M059J (cell line): ENCODE measurements around the gene ENTHD1. TPM values are rescaled to one million over a fixed set of nuclear protein-coding genes. Genes with fewer than 3 reads are reported as not detected.

Experiments used
- DNase-seq: peaks from one replicate; pipeline ENCODE4 v3.0.0-alpha.2; 2012; ENCODE audit warnings: low read depth
- total RNA-seq: library from RNA; depleted of rRNA; stranded (reverse); fragments of >200 nt; shearing (Covaris generic); gene quantifications from 2 replicates; pipeline ENCODE4 v1.2.3, GENCODE V29; 2014

The ENTHD1 gene
- total RNA-seq, 1 experiment from 2014 or later = not detected

DNA sequence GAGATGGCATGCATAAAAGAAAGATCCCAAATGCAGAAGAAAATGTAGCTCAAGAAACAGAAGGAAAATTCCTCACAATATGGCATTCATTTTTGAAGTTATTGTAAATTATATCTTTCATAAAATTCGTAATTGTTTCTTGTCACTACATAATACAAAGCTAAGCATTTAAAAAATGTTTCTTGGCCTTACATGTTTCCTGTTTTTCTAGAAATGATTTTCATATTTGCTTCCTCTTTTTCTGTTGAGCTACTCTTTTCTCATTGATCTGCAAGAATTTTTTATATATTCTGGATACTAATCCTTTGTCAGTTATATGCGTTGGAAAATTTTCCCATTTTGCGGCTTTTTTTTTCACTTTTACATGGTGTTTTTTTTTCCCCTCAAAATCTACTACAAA is 48.0 kb downstream of the ENTHD1 start:
- DNase-seq = no peak

DNA sequence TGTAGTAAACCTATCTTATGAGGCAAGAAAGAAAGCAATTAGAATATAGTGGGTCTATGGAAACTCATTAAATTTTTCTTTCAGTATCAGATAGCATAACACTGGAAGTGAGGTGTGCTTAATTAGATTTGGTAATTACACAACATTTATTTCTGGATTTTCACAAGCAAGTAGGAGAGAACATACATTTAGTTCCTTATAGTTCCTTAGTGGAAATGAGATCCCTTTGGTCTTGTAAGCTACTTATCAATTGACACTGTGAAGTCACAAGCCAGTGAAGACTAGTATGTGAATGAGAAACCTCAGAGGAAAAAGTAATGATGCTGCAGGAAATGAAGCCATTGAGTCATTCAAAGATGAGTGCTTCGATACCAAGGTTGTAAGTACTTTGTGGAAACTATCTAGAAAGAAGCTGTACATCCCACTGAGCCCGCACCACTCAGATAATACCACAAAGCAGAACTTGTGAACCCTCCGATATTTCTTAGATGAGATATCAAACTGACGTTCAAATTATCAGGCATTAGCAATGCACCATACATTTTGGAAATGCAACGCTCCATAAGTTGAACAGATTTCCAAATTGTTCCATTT is 53.5 kb downstream of the ENTHD1 start:
- no peak for DNase-seq

DNA sequence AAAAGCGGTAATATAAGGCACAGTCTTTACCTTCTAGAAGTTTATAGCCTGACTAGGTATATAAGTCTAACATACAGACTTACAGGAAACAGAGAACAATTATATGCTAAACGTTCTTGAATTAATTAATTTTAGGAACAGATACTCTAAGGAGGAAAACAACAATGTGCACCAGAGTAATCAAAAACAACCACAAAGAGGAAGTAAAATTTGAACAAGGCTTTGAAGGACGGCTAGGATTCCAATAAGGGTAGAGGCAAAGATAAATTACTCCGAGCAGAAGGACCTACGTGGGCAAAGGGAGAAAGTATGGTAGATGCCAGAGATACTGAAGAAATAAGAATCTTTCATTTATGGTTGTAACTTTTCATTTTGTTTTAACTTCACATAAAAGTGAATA is 54.4 kb downstream of the ENTHD1 start:
- DNase-seq = no peak

DNA sequence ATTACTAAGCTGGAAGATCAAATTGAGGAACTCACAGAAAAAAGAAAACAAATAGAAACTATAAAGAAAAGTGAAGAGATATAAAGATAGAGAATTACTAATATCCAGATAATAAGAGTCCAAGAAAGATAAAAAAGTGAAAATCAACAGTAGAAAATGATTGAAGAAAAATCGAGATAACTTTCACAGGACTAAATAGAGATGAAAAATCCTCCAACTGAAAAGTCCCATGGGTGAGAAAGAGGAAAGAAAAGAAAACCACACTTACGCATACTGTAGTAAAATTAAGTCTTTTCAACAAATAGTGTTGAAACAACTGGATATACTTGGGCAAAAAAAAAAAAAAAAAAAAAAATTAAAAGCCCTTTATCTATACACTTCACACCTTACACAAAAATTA is 60.0 kb downstream of the ENTHD1 start:
- no peak for DNase-seq

DNA sequence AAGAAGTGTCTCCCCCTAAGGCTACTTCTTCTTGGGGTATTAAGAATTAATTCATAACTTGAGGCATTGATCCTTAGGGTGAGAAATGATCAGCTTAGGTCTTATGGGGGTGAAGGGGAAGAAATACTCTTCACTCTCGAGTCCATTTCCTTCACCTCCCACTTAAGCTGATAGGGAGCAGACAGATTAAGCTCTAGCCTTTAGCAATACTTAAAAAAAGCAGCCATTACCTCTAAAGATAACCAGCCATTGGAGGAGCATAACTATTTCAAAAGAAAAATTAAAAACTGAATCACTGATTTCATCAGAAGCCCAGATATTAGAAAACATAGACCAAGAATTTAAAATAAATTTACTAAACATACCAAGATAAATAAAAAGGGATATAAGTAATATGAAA is 60.5 kb downstream of the ENTHD1 start:
- DNase-seq = no peak

DNA sequence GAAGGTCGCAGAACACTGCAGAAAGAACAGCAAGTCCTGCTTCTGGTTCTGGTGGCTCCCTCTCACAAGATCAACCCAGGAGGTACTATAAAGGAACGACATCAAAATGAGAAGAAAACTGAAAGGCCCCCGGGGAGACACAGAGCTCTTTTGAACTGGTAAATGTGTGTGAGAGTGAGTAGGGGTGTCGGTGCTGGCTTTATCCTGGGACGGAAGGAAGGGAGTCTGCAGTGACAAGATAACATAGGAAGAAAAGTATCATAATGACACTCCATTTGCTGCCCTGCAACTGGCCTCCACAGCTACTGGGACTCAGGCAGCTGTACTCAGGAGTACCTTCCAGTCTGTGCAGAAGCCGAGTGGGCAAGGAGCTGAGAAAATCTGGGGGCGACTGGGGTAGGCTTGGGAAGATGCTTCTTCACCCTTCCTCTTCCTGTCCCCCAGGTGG is 60.9 kb downstream of the ENTHD1 start:
- DNase-seq = no peak

DNA sequence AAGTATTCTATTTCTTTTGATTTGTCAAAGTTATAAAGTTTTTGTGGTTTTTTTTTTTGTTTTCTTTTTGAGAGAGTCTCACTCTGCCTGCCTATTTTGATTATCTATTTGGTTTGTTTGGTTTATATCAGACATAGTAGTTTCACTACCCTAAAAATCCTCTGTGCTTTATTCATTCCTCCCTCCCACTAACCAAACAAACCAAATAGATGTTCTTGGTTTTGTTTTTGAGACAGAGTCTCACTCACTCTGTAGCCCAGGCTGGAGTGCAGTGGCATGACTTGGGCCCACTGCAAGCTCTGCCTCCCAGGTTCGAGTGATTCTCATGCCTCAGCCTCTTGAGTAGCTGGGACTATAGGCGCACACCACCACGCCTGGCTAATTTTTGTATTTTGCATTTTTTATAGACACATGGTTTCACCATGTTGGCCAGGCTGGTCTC is 67.9 kb downstream of the ENTHD1 start:
- DNase-seq = no peak

DNA sequence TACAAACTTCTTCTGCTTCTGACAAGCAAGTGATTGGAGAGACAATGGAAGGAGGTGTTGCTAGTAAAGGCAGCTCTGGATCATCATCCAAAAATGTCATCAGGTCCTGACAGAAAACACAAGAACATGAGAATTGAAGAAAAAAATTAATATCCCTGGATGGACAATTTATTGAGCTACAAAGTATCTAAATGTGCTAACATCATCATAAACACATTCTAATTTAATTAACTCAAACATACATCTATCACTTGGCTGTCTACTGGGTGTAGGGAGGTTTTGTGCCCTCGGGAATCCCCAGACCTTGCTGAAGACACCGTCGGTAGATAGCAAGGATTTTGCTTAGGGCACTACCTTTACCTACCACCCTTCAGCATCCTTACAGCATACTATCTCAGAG is 72.6 kb downstream of the ENTHD1 start:
- DNase-seq = no peak

DNA sequence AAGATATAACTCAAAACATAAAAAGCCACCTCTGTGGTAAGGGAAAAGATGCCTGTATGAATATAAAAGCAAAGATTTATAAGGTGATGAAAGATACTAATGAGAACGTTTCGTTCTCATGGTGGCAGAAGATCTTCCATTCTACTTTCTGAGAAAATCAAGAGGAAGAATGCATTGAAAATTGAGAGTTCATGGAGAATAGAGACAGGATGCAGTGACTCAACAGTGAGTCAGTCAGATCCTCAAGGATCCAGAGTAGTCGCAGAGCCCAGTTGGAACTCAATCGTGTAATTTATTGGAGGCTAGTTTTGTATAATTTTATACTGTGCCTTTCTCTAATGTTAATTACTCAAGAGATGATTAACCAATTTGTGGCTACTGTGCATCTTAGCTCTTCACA is 73.3 kb downstream of the ENTHD1 start:
- peak; percentile 79 for DNase-seq

DNA sequence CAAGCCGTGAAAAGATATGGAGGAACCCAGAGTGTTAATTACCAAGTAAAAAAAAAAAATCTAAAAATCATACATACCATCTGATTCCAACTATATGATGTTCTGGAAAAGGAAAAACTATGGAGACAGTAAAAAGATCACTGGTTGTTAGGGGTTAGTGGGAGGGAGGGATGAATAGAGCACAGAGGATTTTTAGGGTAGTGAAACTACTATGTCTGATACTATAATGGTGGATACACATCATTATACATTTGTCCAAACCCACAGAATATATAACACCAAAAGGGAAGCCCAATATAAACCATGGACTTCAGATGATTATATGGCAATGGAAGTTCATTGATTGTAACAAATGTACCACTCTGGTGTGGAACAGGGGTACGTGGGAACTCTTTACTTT is 74.1 kb downstream of the ENTHD1 start:
- DNase-seq = no peak

DNA sequence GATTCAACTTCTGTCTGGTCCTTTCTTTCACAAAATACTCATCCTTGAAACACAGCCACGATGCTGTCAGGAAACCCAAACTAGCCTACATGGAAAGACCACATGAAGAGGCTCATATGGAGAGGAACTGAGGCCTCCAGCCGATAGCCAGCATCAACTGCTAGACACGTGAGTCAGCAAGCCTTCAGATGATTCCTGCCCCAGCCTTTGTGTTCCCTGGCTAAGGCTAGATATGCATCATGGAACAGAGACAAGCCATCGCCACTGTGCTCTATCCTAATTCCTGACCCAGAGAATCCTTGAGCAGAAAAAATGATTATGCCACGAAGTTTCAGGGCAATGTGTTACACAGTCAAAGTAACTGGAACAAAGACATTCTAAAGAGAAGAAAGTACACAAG is 75.5 kb downstream of the ENTHD1 start:
- DNase-seq = peak; percentile 9

DNA sequence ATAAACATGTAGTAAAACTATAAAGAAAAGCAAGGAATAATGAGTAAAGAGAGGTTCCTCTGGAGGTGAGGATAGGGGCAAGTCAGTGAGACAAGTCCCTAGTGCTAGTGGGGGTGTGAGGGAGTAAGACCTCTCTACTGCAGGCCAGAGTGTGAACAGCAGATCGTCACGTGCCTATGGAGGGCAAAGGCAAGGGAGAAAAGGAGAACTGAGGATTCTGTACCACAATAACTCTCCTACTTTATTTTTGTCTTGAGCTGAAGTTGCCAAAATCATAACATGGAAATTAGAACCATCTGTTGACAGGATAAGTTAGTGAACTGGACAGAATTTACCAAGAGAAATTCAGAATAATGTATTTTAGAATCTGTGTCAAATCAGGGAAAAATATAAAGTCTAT is 77.6 kb downstream of the ENTHD1 start:
- DNase-seq = no peak

DNA sequence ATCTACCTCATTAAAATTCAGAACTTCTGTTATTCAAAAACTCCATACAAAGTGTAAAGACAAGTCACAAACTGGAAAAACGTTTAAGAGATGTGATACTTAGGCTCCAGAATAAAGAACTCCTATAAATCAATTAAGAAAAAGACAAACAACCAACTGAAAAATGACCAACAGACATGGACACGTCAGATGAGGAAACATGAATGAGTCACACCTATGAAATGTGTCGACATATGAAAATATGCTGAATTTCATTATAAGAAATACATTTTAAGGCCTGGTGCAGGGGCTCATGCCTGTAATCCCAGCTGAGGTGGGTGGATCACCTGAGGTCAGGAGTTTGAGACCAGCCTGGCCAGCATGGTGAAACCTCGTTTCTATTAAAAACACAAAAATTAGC is 78.7 kb downstream of the ENTHD1 start:
- DNase-seq = peak; percentile 9

DNA sequence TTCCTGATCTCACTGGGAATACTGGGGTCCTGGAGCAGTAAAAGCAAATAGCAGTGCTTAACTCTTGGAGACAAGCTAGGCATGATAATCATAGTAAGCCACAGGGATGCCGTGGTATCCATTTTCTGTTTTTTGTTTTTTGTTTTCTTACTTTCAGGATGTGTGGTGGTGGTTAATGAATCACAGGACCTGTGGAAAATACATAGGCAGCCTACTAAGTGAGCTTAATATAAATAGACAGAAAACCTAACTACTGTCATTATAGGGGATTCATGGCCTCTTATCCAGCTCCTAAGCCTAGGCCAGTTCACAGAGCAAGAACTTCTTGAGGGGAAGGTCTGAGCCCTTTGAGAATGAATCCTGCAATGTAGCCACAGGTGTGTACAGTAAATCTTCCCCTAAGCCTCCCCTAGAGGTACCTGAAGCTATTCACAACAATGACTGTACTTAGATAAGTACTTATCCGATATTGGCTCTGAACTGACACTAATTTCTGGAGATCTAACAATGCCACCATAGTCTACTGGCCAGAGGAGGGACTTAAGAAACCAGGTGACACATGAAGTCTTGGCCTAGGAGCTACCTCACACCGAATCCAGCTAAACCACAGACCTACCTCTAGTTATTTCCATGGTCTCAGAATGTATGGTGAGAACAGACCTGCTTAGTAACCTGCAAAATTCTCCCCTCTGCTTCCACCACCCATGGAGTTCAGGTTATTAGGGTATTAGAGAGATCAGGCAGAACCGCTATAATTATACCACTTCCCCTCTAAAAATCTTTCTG is 83.6 kb downstream of the ENTHD1 start:
- no peak for DNase-seq

DNA sequence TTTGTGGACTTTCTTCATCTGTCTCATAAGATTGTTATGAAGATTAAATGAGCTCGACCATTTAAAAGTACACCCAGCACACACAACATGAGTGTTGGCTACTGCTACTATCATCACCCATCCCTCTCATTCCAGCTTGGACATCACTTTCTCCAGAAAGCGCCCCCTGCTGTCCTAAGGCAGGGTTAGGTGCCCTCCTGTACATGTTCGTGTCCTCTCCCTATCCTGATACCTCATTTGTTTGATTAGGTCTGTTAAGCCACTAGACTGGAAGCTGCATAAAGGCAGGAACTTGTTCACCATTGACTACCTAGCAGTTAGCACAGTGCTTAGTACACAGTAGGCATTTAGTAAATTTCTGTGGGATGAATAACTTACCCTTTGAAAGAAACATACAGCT is 85.5 kb downstream of the ENTHD1 start:
- DNase-seq = peak; percentile 17

DNA sequence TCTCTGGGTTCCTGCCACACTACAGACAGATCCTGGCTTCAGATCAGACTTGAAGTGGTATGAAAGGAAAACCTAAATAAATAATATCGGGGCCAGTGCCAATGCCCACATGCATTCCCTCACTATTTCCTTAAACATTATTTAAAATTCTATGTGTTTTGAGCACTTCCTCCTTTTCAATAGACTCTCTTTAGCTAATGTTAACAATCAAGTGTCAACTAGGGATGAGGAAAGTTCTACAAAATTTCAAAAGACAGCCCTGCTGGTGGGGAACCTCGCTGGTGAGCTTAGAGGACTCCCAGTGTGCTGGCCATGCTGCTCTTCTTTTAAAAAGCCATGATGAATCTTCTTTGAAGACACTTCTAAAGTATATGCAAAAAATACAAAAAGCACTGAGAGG is 87.5 kb downstream of the ENTHD1 start:
- no peak for DNase-seq

DNA sequence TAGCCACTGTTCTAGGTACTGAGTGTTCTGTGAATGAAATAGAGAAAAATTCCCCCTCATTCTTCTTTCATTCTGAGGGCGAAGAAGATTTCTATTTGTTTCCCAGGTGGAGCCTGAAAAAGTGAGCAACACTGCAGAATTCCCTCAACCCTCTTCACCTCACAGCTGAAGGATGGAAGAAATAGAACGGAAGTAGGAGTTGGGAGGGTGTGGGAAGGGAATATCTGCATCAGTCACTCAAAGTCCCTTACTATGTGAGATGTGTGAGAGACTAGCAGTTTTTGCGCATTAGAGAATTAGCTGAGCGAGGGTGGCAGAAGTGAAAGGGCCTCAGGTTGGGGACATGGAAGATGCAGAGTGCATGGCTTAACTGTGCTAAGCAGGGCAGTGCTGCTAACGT is 88.4 kb downstream of the ENTHD1 start:
- DNase-seq = no peak

DNA sequence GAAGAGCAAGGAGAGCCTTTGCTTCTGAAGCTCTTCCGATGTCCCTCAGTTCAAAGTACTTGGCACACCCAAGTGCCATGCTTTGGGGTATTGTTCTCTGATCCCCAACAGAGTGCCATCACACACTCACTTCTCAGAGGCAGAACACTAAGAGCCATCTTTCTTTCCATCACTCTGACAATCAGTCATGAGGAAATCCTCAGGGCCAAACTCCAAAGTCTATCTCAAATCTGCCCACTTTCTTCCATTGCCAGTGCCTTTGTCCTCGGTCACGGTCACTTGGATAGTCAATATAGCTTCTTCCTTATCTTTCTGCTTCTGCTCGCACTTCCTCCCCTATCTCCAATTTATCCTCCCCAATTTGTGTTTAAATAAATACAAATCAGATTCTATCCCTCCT is 90.9 kb downstream of the ENTHD1 start:
- DNase-seq = no peak

DNA sequence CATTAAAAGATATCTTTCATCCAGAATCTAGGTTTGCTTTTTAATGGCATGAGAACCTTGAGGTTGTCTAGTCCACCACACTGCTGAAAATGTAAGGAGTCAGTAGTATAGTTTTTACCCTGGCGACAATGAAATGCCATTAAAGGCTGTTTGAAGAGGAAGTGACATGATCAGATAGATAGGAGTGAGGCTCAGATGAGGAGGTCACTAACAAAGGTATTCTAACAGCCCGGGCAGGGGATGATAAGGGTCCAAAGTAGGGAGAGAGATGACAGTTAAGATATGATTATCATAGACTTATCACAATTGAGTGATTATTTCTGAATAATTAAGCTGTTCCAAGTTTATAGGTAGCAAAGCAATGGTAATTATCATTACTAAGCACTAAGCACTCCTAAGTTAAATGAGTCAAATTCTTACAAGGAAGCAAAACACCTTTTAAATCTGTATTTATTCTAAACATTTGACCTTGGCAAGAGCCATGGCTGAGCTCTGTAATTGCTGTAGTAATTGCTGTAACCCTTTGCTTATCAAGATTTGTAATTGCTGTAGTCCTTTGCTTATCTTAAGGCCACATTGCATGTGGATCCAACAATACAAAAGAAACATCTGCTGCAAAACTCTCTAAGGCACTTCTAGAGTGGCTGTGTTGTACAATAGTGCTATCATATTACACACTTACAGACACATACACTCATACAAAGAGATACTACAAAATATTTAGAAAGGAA is 92.6 kb downstream of the ENTHD1 start:
- DNase-seq = no peak

DNA sequence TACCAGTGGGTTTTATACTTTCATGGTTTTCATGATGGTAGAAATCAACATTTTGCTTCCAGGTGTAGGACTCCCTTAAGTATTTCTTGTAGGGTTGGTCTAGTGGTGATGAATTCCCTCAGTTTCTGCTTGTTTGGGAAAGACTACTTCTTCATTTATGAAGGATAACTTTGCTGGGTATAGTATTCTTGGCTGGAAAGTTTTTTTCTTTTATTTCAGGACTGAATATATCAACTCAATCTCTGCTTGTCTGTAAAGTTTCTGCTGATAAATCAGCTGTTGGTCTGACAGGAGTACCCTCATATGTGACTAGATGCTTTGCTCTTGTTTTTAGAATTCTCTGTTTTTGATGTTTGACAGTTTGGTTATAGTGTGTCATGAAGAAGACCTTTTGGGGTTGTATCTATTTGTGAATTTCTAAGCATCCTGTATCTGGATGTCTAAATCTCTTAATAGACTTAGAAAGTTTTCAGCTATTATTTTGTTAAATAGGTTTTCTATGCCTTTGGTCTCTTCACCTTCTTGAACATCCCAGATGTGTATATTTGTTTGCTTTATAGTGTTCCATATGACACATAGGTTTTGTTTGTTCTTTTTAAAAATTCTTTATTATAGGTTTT is 95.9 kb downstream of the ENTHD1 start:
- DNase-seq = no peak

DNA sequence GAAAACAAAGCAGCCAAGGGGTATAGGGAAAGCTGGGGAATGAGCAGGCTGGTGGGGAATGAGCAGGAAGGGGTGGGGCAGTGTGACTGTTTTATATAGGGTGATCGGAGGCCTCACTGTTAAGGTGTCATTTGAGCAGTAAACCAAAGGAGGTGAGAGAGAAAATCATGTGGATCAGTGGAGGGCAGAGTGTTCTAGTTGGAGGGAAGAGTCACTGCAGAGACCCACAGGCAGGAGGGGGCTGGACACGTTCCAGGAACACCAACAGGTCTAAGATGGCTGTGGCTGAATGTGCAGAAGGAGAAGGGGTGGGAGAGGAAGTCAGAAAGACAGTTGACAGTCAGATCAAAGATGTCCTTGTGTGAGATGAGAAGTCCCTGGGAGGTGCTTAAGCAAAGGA is 103.8 kb downstream of the ENTHD1 start:
- DNase-seq = no peak

DNA sequence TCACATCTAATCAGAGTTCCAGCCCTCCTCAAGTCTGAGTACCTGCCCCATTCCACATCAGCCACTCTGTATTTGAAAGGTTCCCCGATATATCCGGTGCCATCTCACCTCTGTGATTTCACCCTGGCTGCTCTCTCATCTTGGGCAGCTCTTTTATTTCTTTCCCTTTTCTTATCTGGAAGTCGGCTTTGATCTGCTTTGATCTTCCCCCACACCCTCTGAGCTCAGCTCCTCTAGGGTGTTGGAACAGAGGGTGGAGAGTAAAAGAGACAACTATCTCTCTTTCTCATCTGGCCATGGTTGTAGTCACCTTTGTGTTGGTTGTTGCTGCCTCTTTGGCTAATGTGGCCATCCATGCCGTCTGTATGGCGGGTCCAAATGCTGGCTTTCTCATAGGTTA is 108.3 kb downstream of the ENTHD1 start:
- no peak for DNase-seq
